Fibroblast of lung (primary cell): ENCODE results near the gene CNOT2.

Source experiments
- CTCF ChIP-seq, 2 donors: IDR thresholded peaks in 1 of 2; conservative IDR thresholded peaks in 1 of 2; 1 replicate in 1 of 2; 2 replicates in 1 of 2; pipeline ENCODE4 v1.5.1; 2011 to 2012; ENCODE audit warnings: low read length in 2 of 2, control low read depth in 1 of 2, inconsistent platforms in 1 of 2, low read depth in 1 of 2, mild to moderate bottlenecking in 1 of 2
- EZH2 ChIP-seq: IDR thresholded peaks from 2 replicates; pipeline ENCODE4 v1.5.1; 2012; ENCODE audit warnings: low read length, control low read depth, mild to moderate bottlenecking; ENCODE audit errors: missing control alignments

- no peak for TF ChIP-seq CTCF (conservative IDR thresholded peaks at IDR 0.05 in 1 of 2, IDR thresholded peaks at IDR 0.05 in 1 of 2; ENCODE audit: low read depth in 1 of 2, low read length in 2 of 2)
- TF ChIP-seq EZH2: no peak
Observed at GRCh38 chr12:70354787-70355186, 111.6 kb downstream of the CNOT2 start.
